GM12878 (cell line): Measurements from ENCODE around the gene PRR4.

ENCODE experiments used
- ASH2L ChIP-seq: fragments of 300-600, 200-600 bp; sonication (generic); IDR thresholded peaks from 2 replicates; pipeline ENCODE4 v1.6.1; 2017; ENCODE audit warnings: low read depth, mild to moderate bottlenecking, borderline replicate concordance
- CEBPB ChIP-seq, 2 experiments: fragments of 150-350 bp in 1 of 2; IDR thresholded peaks; 2 replicates each; pipeline ENCODE4 v1.6.1; 2012 to 2014; ENCODE audit warnings: low read depth in 2 of 2, low read length in 2 of 2, borderline replicate concordance in 1 of 2, inconsistent platforms in 1 of 2
- CREB1 ChIP-seq: IDR thresholded peaks from 2 replicates; pipeline ENCODE4 v1.6.1; 2012; ENCODE audit warnings: low read depth, mild to moderate bottlenecking, inconsistent platforms
- EZH2 ChIP-seq: IDR thresholded peaks from 2 replicates; pipeline ENCODE4 v1.6.1; 2012; ENCODE audit warnings: low read depth, mild to moderate bottlenecking, control low read depth, inconsistent platforms, low read length, borderline replicate concordance; ENCODE audit not compliant: control insufficient read depth
- POLR2A ChIP-seq: IDR thresholded peaks from 2 replicates; pipeline ENCODE4 v1.6.1; 2011; ENCODE audit warnings: low read depth, mild to moderate bottlenecking, low read length
- POLR2AphosphoS5 ChIP-seq: IDR thresholded peaks from 2 replicates; pipeline ENCODE4 v1.6.1; 2011; ENCODE audit warnings: mild to moderate bottlenecking, low read length, inconsistent platforms
- RAD51 ChIP-seq: fragments of 450-650 bp; IDR thresholded peaks from 2 replicates; pipeline ENCODE4 v1.6.1; 2016; ENCODE audit warnings: moderate library complexity, mild to moderate bottlenecking, inconsistent platforms
- RBBP5 ChIP-seq: fragments of 200-600 bp; sonication (generic); conservative IDR thresholded peaks from 2 replicates; pipeline ENCODE4 v1.6.1; 2016
- SKIL ChIP-seq: fragments of 450-650 bp; IDR thresholded peaks from 2 replicates; pipeline ENCODE4 v1.6.1; 2017; ENCODE audit warnings: mild to moderate bottlenecking, low read depth, inconsistent platforms; ENCODE audit not compliant: poor library complexity, severe bottlenecking
- STAT1 ChIP-seq: fragments of 450-650 bp; conservative IDR thresholded peaks from 2 replicates; pipeline ENCODE4 v1.6.1; 2014; ENCODE audit warnings: antibody characterized with exemption, mild to moderate bottlenecking
- SUPT20H ChIP-seq: IDR thresholded peaks from 2 replicates; pipeline ENCODE4 v1.6.1; 2011; ENCODE audit warnings: low read depth, mild to moderate bottlenecking, low read length, moderate library complexity, borderline replicate concordance; ENCODE audit not compliant: control insufficient read depth
- TAF1 ChIP-seq: IDR thresholded peaks from 2 replicates; pipeline ENCODE4 v1.6.1; 2011; ENCODE audit warnings: mild to moderate bottlenecking, low read depth, low read length, borderline replicate concordance
- TF ChIP-seq, protein P1 (sequence below), 3 experiments: IDR thresholded peaks in 2 of 3; conservative IDR thresholded peaks in 1 of 3; 2 replicates each; pipeline ENCODE4 v1.5.1; 2011; ENCODE audit warnings: low read depth in 3 of 3, low read length in 3 of 3, mild to moderate bottlenecking in 3 of 3, control low read depth in 2 of 3, moderate library complexity in 2 of 3, inconsistent platforms in 1 of 3, mixed read lengths in 1 of 3; ENCODE audit not compliant: control insufficient read depth in 2 of 3, insufficient read depth in 1 of 3; ENCODE audit errors: extremely low read depth in 1 of 3

- TF ChIP-seq, protein P1, sequence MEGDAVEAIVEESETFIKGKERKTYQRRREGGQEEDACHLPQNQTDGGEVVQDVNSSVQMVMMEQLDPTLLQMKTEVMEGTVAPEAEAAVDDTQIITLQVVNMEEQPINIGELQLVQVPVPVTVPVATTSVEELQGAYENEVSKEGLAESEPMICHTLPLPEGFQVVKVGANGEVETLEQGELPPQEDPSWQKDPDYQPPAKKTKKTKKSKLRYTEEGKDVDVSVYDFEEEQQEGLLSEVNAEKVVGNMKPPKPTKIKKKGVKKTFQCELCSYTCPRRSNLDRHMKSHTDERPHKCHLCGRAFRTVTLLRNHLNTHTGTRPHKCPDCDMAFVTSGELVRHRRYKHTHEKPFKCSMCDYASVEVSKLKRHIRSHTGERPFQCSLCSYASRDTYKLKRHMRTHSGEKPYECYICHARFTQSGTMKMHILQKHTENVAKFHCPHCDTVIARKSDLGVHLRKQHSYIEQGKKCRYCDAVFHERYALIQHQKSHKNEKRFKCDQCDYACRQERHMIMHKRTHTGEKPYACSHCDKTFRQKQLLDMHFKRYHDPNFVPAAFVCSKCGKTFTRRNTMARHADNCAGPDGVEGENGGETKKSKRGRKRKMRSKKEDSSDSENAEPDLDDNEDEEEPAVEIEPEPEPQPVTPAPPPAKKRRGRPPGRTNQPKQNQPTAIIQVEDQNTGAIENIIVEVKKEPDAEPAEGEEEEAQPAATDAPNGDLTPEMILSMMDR (IDR thresholded peaks at IDR 0.05 in 2 of 3, conservative IDR thresholded peaks at IDR 0.05 in 1 of 3; ENCODE audit: control insufficient read depth in 2 of 3, extremely low read depth in 1 of 3, insufficient read depth in 1 of 3, low read depth in 3 of 3, low read length in 3 of 3), result no peak
- TF ChIP-seq TAF1 (no peak), SUPT20H (no peak), SKIL (no peak), EZH2 (no peak), CEBPB (IDR thresholded peaks at IDR 0.05; ENCODE audit: borderline replicate concordance in 1 of 2, low read depth in 2 of 2, low read length in 2 of 2) (no peak), POLR2AphosphoS5 (no peak), ASH2L (no peak), RBBP5 (no peak), CREB1 (no peak), STAT1 (no peak), POLR2A (no peak), RAD51 (no peak)
Observed at GRCh38 chr12:10849425-10849878, at the start of gene PRR4.
